Epithelial cell of esophagus (primary cell): Measurements from ENCODE around the gene BPIFB2.

Experiments
- DNase-seq: peaks from one replicate; pipeline ENCODE4 v3.0.0; 2010; ENCODE audit warnings: low read depth
- H3K4me3 ChIP-seq: 2 replicates; pipeline ENCODE4 v1.5.1; 2011; ENCODE audit warnings: mild to moderate bottlenecking, low read length, control low read depth
- CTCF ChIP-seq: IDR thresholded peaks from 2 replicates; pipeline ENCODE4 v1.5.1; 2011; ENCODE audit warnings: low read depth, mild to moderate bottlenecking, low read length, control low read depth, inconsistent platforms; ENCODE audit not compliant: insufficient read depth; ENCODE audit errors: missing control alignments

BPIFB2 gene

GRCh38 chr20:33071198-33071597, 63.7 kb downstream of the BPIFB2 start:
- no peak for TF ChIP-seq CTCF
- H3K4me3 ChIP-seq = no peak overlapping the region
- no peak for DNase-seq

- no peak for TF ChIP-seq CTCF
- no peak overlapping the region for H3K4me3 ChIP-seq
- DNase-seq = no peak
Measured at GRCh38 chr20:33072362-33072761, 64.9 kb downstream of the BPIFB2 start.

- TF ChIP-seq CTCF = no peak
- no peak overlapping the region for H3K4me3 ChIP-seq
- DNase-seq = no peak
Measured at GRCh38 chr20:33072813-33073212, 65.3 kb downstream of the BPIFB2 start.
